HepG2 (cell line): ENCODE measurements around the gene NUP214. TPM values are rescaled to one million over a fixed set of nuclear protein-coding genes. Genes with fewer than 3 reads are reported as not detected.
A peak's percentile ranks its signal among the peaks of the same experiment; 100 is the strongest.

Experiments
- EHMT2 ChIP-seq: fragments of 200-600 bp; sonication (generic); IDR thresholded peaks from 2 replicates; pipeline ENCODE4 v1.7.0; 2017; ENCODE audit warnings: antibody characterized with exemption, low read depth, low read length, borderline replicate concordance
- NFIB ChIP-seq: sonication (generic); formaldehyde crosslinking; IDR thresholded peaks from 2 replicates; pipeline ENCODE4 v1.9.0; 2021; ENCODE audit warnings: missing genetic modification reagents, mild to moderate bottlenecking, borderline replicate concordance
- TBX3 ChIP-seq: fragments of 450-650 bp; IDR thresholded peaks from 2 replicates; pipeline ENCODE4 v1.6.1; 2017; ENCODE audit warnings: antibody characterized with exemption, mild to moderate bottlenecking, inconsistent platforms, borderline replicate concordance
- TEAD2 ChIP-seq: sonication (generic); formaldehyde crosslinking; IDR thresholded peaks from 2 replicates; pipeline ENCODE4 v1.9.0; 2021; ENCODE audit warnings: missing genetic modification reagents
- ZBTB21 ChIP-seq: sonication (generic); formaldehyde crosslinking; IDR thresholded peaks from 2 replicates; pipeline ENCODE4 v1.4.0; 2020; ENCODE audit warnings: missing genetic modification reagents
- ZBTB7B ChIP-seq: sonication (generic); formaldehyde crosslinking; IDR thresholded peaks from 2 replicates; pipeline ENCODE4 v1.4.0; 2020; ENCODE audit warnings: missing genetic modification reagents
- ZMYM3 ChIP-seq: sonication (generic); formaldehyde crosslinking; IDR thresholded peaks from 2 replicates; pipeline ENCODE4 v1.5.1; 2020; ENCODE audit warnings: mild to moderate bottlenecking, missing genetic modification reagents
- ZNF558 ChIP-seq: sonication (generic); formaldehyde crosslinking; IDR thresholded peaks from 2 replicates; pipeline ENCODE4 v1.9.0; 2022; ENCODE audit warnings: mild to moderate bottlenecking, missing genetic modification reagents, borderline replicate concordance
- polyA plus RNA-seq, 8 experiments: library from polyadenylated mRNA; depleted of rRNA in 3 of 8; stranded (reverse) in 7 of 8; unstranded in 1 of 8; fragments of >200 nt; fragmentation: Illumina TruSeq in 4 of 8; extraction: Trizol in 4 of 8; gene quantifications; 2 replicates each; pipeline versions ENCODE4 v1.2.1 to v1.2.3, GENCODE V29; 2011 to 2016; ENCODE audit warnings: low read depth in 4 of 8, missing spikeins in 1 of 8, mixed read lengths in 1 of 8; ENCODE audit not compliant: insufficient read depth in 1 of 8
- total RNA-seq, 5 experiments: library from RNA; depleted of rRNA; stranded (reverse); fragments of >200 nt; fragmentation: Illumina TruSeq; extraction: Trizol; gene quantifications; 2 replicates each; pipeline ENCODE4 v1.2.3, GENCODE V29; 2016; ENCODE audit warnings: low read depth in 1 of 5
- TF ChIP-seq, protein P1 (sequence below): sonication (generic); formaldehyde crosslinking; IDR thresholded peaks from 2 replicates; pipeline ENCODE4 v1.4.0; 2020; ENCODE audit warnings: mild to moderate bottlenecking, low read depth, missing genetic modification reagents
- TF ChIP-seq, protein P2 (sequence below): sonication (generic); formaldehyde crosslinking; IDR thresholded peaks from 2 replicates; pipeline ENCODE4 v1.4.0; 2020; ENCODE audit warnings: missing genetic modification reagents
- TF ChIP-seq, protein P3 (sequence below): sonication (generic); formaldehyde crosslinking; IDR thresholded peaks from 2 replicates; pipeline ENCODE4 v1.9.0; 2021; ENCODE audit warnings: missing genetic modification reagents, borderline replicate concordance
- TF ChIP-seq, protein P4 (sequence below): IDR thresholded peaks from 2 replicates; pipeline ENCODE4 v1.6.1; 2016
- TF ChIP-seq, protein P5 (sequence below): sonication (generic); formaldehyde crosslinking; IDR thresholded peaks from 2 replicates; pipeline ENCODE4 v1.4.0; 2020; ENCODE audit warnings: missing genetic modification reagents
- TF ChIP-seq, protein P6 (sequence below): sonication (generic); formaldehyde crosslinking; IDR thresholded peaks from 2 replicates; pipeline ENCODE4 v1.4.0; 2020; ENCODE audit warnings: mild to moderate bottlenecking, missing genetic modification reagents, borderline replicate concordance

Gene NUP214
- total and polyA plus RNA-seq, 2 of the 13 experiments (the other 11 are each of a cell fraction or from before 2014, with no cell fraction given), result 8.4 to 16.0 TPM

DNA sequence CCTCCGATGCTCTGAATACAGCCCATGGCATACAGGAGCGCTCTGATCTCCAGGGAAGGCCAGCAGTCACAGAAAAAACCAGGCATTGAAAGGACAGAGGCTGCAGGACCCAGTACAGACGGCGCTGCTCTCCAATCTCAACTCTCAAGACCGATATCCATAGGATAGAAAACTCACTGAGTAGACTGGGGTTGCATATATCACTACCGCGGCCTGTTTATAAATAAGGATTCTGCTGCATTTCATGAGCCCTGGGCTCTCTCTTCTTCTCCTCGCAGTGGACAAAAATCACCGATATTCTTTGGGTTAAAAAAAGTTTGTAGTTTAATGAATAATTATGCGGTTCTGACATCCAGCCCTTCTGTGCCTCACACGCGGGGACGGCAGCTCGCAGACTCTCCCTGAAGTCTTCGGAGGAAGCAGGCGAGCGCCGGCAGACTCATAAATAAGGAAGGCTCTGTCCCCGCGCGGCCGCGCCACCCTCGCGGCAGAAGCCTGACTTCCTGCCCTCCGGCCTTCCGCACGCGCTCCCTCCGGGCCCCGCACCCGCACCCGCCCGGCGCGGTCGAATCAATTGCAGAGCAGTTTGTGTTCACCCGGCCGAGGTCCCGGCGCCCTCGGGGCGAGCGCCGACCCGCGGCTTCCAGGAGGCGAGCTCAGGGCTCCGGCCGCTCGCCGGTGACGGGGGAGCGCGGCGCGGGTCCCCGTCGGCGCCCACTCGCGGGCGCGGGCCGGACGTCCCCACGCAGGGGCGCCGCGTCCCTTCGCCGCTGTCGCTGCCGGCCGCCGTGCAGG lies 150.9 kb downstream of the NUP214 start, which contains the start of gene FAM78A (continued):
- TF ChIP-seq, protein P1, sequence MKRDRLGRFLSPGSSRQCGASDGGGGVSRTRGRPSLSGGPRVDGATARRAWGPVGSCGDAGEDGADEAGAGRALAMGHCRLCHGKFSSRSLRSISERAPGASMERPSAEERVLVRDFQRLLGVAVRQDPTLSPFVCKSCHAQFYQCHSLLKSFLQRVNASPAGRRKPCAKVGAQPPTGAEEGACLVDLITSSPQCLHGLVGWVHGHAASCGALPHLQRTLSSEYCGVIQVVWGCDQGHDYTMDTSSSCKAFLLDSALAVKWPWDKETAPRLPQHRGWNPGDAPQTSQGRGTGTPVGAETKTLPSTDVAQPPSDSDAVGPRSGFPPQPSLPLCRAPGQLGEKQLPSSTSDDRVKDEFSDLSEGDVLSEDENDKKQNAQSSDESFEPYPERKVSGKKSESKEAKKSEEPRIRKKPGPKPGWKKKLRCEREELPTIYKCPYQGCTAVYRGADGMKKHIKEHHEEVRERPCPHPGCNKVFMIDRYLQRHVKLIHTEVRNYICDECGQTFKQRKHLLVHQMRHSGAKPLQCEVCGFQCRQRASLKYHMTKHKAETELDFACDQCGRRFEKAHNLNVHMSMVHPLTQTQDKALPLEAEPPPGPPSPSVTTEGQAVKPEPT, result no peak
- TF ChIP-seq TBX3 (no peak), ZBTB7B (CRISPR knock-in tag) (0 out of 2 replicates have a peak, but pooled peaks have one; percentile 2), NFIB (no peak), ZMYM3 (no peak), ZBTB21 (no peak), EHMT2 (no peak), ZNF558 (no peak), TEAD2 (no peak)
- TF ChIP-seq, protein P2, sequence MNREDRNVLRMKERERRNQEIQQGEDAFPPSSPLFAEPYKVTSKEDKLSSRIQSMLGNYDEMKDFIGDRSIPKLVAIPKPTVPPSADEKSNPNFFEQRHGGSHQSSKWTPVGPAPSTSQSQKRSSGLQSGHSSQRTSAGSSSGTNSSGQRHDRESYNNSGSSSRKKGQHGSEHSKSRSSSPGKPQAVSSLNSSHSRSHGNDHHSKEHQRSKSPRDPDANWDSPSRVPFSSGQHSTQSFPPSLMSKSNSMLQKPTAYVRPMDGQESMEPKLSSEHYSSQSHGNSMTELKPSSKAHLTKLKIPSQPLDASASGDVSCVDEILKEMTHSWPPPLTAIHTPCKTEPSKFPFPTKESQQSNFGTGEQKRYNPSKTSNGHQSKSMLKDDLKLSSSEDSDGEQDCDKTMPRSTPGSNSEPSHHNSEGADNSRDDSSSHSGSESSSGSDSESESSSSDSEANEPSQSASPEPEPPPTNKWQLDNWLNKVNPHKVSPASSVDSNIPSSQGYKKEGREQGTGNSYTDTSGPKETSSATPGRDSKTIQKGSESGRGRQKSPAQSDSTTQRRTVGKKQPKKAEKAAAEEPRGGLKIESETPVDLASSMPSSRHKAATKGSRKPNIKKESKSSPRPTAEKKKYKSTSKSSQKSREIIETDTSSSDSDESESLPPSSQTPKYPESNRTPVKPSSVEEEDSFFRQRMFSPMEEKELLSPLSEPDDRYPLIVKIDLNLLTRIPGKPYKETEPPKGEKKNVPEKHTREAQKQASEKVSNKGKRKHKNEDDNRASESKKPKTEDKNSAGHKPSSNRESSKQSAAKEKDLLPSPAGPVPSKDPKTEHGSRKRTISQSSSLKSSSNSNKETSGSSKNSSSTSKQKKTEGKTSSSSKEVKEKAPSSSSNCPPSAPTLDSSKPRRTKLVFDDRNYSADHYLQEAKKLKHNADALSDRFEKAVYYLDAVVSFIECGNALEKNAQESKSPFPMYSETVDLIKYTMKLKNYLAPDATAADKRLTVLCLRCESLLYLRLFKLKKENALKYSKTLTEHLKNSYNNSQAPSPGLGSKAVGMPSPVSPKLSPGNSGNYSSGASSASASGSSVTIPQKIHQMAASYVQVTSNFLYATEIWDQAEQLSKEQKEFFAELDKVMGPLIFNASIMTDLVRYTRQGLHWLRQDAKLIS (CRISPR knock-in tag), result no peak
- TF ChIP-seq, protein P3, sequence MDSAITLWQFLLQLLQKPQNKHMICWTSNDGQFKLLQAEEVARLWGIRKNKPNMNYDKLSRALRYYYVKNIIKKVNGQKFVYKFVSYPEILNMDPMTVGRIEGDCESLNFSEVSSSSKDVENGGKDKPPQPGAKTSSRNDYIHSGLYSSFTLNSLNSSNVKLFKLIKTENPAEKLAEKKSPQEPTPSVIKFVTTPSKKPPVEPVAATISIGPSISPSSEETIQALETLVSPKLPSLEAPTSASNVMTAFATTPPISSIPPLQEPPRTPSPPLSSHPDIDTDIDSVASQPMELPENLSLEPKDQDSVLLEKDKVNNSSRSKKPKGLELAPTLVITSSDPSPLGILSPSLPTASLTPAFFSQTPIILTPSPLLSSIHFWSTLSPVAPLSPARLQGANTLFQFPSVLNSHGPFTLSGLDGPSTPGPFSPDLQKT, result no peak
- TF ChIP-seq, protein P4, sequence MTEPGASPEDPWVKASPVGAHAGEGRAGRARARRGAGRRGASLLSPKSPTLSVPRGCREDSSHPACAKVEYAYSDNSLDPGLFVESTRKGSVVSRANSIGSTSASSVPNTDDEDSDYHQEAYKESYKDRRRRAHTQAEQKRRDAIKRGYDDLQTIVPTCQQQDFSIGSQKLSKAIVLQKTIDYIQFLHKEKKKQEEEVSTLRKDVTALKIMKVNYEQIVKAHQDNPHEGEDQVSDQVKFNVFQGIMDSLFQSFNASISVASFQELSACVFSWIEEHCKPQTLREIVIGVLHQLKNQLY, result no peak
- TF ChIP-seq, protein P5, sequence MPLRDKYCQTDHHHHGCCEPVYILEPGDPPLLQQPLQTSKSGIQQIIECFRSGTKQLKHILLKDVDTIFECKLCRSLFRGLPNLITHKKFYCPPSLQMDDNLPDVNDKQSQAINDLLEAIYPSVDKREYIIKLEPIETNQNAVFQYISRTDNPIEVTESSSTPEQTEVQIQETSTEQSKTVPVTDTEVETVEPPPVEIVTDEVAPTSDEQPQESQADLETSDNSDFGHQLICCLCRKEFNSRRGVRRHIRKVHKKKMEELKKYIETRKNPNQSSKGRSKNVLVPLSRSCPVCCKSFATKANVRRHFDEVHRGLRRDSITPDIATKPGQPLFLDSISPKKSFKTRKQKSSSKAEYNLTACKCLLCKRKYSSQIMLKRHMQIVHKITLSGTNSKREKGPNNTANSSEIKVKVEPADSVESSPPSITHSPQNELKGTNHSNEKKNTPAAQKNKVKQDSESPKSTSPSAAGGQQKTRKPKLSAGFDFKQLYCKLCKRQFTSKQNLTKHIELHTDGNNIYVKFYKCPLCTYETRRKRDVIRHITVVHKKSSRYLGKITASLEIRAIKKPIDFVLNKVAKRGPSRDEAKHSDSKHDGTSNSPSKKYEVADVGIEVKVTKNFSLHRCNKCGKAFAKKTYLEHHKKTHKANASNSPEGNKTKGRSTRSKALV (CRISPR knock-in tag), result peak; percentile 76; the same call in 1 of the 2 replicates
- TF ChIP-seq, protein P6, sequence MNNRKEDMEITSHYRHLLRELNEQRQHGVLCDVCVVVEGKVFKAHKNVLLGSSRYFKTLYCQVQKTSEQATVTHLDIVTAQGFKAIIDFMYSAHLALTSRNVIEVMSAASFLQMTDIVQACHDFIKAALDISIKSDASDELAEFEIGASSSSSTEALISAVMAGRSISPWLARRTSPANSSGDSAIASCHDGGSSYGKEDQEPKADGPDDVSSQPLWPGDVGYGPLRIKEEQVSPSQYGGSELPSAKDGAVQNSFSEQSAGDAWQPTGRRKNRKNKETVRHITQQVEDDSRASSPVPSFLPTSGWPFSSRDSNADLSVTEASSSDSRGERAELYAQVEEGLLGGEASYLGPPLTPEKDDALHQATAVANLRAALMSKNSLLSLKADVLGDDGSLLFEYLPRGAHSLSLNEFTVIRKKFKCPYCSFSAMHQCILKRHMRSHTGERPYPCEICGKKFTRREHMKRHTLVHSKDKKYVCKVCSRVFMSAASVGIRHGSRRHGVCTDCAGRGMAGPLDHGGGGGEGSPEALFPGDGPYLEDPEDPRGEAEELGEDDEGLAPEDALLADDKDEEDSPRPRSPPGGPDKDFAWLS (CRISPR knock-in tag), result no peak
